Neural cell (in vitro differentiated cells): ENCODE data around the gene QSOX1. TPM values are rescaled to one million over a fixed set of nuclear protein-coding genes. Genes with fewer than 3 reads are reported as not detected.
A peak's percentile ranks its signal among the peaks of the same experiment; 100 is the strongest.

ENCODE experiments used
- H2AFZ ChIP-seq: fragments of 200-600, 300-800 bp; sonication (generic), shearing (Covaris generic); 2 replicates; pipeline ENCODE4 v1.6.0; 2014; ENCODE audit warnings: low read depth, mild to moderate bottlenecking, antibody characterized with exemption, low read length, moderate library complexity
- H3F3A ChIP-seq: fragments of 200-600 bp; shearing (Covaris generic); 2 replicates; pipeline ENCODE4 v1.6.1; 2016; ENCODE audit warnings: mild to moderate bottlenecking, moderate library complexity, mixed read lengths, antibody characterized with exemption, low read length; ENCODE audit not compliant: insufficient read depth, poor library complexity, severe bottlenecking
- H3K27ac ChIP-seq: fragments of 200-600, 300-800 bp; sonication (generic), shearing (Covaris generic); 2 replicates; pipeline ENCODE4 v1.5.1; 2014; ENCODE audit warnings: mild to moderate bottlenecking, low read length, moderate library complexity
- H3K27me3 ChIP-seq: fragments of 300-800, 200-600 bp; sonication (generic), shearing (Covaris generic); 2 replicates; pipeline ENCODE4 v1.6.0; 2014; ENCODE audit warnings: mild to moderate bottlenecking, low read depth, low read length, moderate library complexity; ENCODE audit not compliant: insufficient read depth
- H3K36me3 ChIP-seq: fragments of 300-800, 200-600 bp; sonication (generic), shearing (Covaris generic); 2 replicates; pipeline ENCODE4 v1.5.1; 2014; ENCODE audit warnings: mild to moderate bottlenecking, antibody characterized with exemption, low read length, moderate library complexity; ENCODE audit not compliant: insufficient read depth
- H3K4me2 ChIP-seq: fragments of 300-800, 200-600 bp; sonication (generic), shearing (Covaris generic); 2 replicates; pipeline ENCODE4 v1.6.0; 2014; ENCODE audit warnings: mild to moderate bottlenecking, low read length
- H3K4me3 ChIP-seq: fragments of 300-800, 200-600 bp; sonication (generic), shearing (Covaris generic); 2 replicates; pipeline ENCODE4 v1.5.1; 2014; ENCODE audit warnings: mild to moderate bottlenecking, low read length, moderate library complexity
- H3K79me2 ChIP-seq: fragments of 200-600 bp; shearing (Covaris generic); replicated peaks from 2 replicates; pipeline ENCODE4 v1.6.0; 2014; ENCODE audit warnings: mild to moderate bottlenecking, low read length, moderate library complexity; ENCODE audit not compliant: insufficient read depth
- H3K9ac ChIP-seq: fragments of 300-800, 200-600 bp; sonication (generic), shearing (Covaris generic); 2 replicates; pipeline ENCODE4 v1.6.1; 2016; ENCODE audit warnings: mild to moderate bottlenecking, low read length, mixed read lengths
- H3K9me2 ChIP-seq: fragments of 200-600 bp; shearing (Covaris generic); 2 replicates; pipeline ENCODE4 v1.6.1; 2016; ENCODE audit warnings: mild to moderate bottlenecking, low read length, mixed read lengths; ENCODE audit not compliant: insufficient read depth
- H3K9me3 ChIP-seq: fragments of 200-600, 300-800 bp; sonication (generic), shearing (Covaris generic); 2 replicates; pipeline ENCODE4 v1.6.1; 2016; ENCODE audit warnings: mild to moderate bottlenecking, mixed run types, low read length, moderate library complexity, mixed read lengths
- H4K20me1 ChIP-seq: fragments of 200-600 bp; shearing (Covaris generic); 2 replicates; pipeline ENCODE4 v1.6.1; 2016; ENCODE audit warnings: mild to moderate bottlenecking, mixed run types; ENCODE audit not compliant: insufficient read depth
- EP300 ChIP-seq: fragments of 450-650 bp; conservative IDR thresholded peaks from 2 replicates; pipeline ENCODE4 v1.6.1; 2014; ENCODE audit warnings: antibody characterized with exemption, mild to moderate bottlenecking, moderate library complexity; ENCODE audit not compliant: poor library complexity, severe bottlenecking
- EZH2 ChIP-seq: fragments of 200-600, 300-800 bp; shearing (Covaris generic), sonication (generic); IDR thresholded peaks from 2 replicates; pipeline ENCODE4 v1.6.1; 2014; ENCODE audit warnings: antibody characterized with exemption, low read length, borderline replicate concordance, mild to moderate bottlenecking; ENCODE audit not compliant: insufficient read depth, poor library complexity, severe bottlenecking
- MXI1 ChIP-seq: fragments of 450-650 bp; conservative IDR thresholded peaks from 2 replicates; pipeline ENCODE4 v1.6.1; 2014; ENCODE audit warnings: antibody characterized with exemption, mild to moderate bottlenecking; ENCODE audit not compliant: poor library complexity, severe bottlenecking
- POLR2AphosphoS5 ChIP-seq: IDR thresholded peaks from 2 replicates; pipeline ENCODE4 v1.6.1; 2012
- RAD21 ChIP-seq: fragments of 450-650 bp; conservative IDR thresholded peaks from 2 replicates; pipeline ENCODE4 v1.6.1; 2014; ENCODE audit warnings: antibody characterized with exemption, mild to moderate bottlenecking, moderate library complexity
- SMC3 ChIP-seq: fragments of 450-650 bp; conservative IDR thresholded peaks from 2 replicates; pipeline ENCODE4 v1.6.1; 2014; ENCODE audit warnings: antibody characterized with exemption, mild to moderate bottlenecking, moderate library complexity; ENCODE audit not compliant: poor library complexity
- TAF1 ChIP-seq: IDR thresholded peaks from 2 replicates; pipeline ENCODE4 v1.6.1; 2012; ENCODE audit warnings: low read depth
- polyA plus RNA-seq: library from polyadenylated mRNA; depleted of rRNA; stranded (reverse); fragments of >200 nt; gene quantifications from 2 replicates; pipeline ENCODE4 v1.2.3, GENCODE V29; 2014
- TF ChIP-seq, protein P1 (sequence below): fragments of 450-650 bp; IDR thresholded peaks from 2 replicates; pipeline ENCODE4 v1.5.1; 2014; ENCODE audit warnings: antibody characterized with exemption, mild to moderate bottlenecking, moderate library complexity; ENCODE audit not compliant: poor library complexity, severe bottlenecking
- TF ChIP-seq, protein P2 (sequence below): IDR thresholded peaks from 2 replicates; pipeline ENCODE4 v1.6.1; 2012; ENCODE audit warnings: borderline replicate concordance

The QSOX1 gene
- polyA plus RNA-seq, 1 donor from 2014 or later: 49.8 TPM

DNA sequence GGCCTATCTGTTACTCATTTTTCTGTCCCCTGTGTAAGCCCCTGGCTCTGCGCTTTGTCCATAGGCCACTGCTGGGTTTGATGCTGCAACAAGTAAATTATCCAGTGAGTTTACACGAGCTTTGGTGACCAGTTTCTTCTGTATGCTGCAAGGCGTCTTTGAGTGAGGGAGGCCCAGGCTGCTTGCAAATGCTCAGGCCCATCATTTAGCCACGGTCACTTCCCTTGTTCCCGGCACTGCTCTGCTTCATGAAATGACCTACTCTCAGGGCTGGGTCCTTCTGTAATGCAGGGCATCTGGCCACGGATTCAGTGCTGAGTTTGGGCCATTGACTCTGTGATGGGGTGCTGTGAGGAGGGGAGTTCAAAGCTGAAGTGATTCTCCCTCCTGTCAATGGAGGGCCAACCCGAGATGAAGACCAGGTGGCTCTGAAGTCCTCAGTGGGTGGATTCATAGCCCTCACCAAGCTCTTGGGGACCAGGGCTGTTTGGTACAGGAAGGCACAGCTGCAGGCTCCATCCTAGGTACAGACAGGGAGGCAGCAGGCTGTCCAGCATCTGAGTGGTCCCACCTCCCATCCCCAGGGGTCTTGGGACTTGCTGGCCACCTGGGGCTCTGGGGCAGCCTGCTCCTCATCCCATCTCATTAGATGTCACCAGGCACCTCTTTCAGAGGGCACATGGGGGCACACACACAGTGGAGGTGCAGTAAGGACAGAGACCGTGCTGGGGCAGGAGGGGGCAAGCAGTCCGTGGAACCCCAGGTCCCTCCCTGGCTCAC, 97.0 kb downstream of the QSOX1 start:
- H3F3A ChIP-seq: no peaks in the 10 kb centered on the region
- H3K9me3 ChIP-seq: no peaks in the 10 kb centered on the region
- no peak for TF ChIP-seq EP300
- no peak for TF ChIP-seq SMC3
- TF ChIP-seq POLR2AphosphoS5: no peak
- no peak for TF ChIP-seq MXI1
- no peak for TF ChIP-seq TAF1
- no peak for TF ChIP-seq RAD21
- TF ChIP-seq EZH2: no peak
- no peak overlapping the region for H3K4me3 ChIP-seq
- no peaks in the 10 kb centered on the region for H3K36me3 ChIP-seq
- H3K27ac ChIP-seq: no peak overlapping the region
- no peak overlapping the region for H3K9ac ChIP-seq
- no peak overlapping the region for H2AFZ ChIP-seq
- no peaks in the 10 kb centered on the region for H3K27me3 ChIP-seq
- H3K9me2 ChIP-seq: no peaks in the 10 kb centered on the region
- no peak overlapping the region for H3K4me2 ChIP-seq
- H4K20me1 ChIP-seq: no peaks in the 10 kb centered on the region
- no peaks in the 10 kb centered on the region for H3K79me2 ChIP-seq

DNA sequence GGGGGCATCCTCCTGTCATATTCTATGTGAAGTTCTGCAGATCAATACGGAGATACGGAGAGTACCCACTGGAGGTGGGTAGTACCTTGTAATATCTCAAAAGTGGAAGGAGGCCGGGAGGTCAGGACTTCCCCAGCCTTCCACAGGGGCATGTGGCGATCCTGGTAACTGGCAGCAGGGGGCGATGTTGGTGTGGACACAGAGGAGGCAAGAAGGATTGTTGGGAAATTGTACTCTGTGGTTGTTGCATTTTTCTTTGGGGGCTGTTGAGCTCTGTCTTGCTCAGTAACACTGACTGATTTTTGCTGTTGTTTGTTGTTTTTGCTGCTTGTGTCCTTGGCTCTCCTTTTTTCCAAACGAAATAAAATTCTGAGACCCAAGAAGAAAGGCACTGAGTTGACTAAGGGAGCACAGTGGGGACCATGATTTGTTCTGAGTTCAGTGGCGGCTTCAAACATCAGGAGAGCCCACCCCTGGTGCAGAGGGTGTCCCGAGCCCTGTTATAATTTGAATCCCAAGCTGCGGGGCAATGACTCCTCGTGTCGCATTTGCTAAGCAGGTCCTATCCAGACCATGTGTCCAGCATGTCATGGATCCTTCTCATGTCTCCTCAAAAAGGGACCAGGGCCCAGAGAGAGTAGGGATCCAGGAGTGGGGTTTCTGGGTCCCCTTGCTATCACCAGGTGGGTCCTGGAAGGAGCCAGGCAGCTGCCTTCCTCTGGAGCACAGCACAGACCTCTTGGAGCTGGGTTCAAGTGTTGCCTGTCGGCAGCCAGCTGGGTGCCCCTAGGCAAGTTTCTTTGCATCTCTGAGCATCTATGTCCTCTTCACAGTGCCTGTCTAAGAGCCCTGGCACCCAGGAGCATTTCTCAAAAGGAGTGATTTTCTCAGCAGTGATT, 98.2 kb downstream of the QSOX1 start:
- TF ChIP-seq SMC3: peak; percentile 28
- TF ChIP-seq, protein P1, sequence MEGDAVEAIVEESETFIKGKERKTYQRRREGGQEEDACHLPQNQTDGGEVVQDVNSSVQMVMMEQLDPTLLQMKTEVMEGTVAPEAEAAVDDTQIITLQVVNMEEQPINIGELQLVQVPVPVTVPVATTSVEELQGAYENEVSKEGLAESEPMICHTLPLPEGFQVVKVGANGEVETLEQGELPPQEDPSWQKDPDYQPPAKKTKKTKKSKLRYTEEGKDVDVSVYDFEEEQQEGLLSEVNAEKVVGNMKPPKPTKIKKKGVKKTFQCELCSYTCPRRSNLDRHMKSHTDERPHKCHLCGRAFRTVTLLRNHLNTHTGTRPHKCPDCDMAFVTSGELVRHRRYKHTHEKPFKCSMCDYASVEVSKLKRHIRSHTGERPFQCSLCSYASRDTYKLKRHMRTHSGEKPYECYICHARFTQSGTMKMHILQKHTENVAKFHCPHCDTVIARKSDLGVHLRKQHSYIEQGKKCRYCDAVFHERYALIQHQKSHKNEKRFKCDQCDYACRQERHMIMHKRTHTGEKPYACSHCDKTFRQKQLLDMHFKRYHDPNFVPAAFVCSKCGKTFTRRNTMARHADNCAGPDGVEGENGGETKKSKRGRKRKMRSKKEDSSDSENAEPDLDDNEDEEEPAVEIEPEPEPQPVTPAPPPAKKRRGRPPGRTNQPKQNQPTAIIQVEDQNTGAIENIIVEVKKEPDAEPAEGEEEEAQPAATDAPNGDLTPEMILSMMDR: peak; percentile 44
- TF ChIP-seq MXI1: no peak
- TF ChIP-seq RAD21: peak; percentile 32
- no peak for TF ChIP-seq POLR2AphosphoS5
- TF ChIP-seq, protein P2, sequence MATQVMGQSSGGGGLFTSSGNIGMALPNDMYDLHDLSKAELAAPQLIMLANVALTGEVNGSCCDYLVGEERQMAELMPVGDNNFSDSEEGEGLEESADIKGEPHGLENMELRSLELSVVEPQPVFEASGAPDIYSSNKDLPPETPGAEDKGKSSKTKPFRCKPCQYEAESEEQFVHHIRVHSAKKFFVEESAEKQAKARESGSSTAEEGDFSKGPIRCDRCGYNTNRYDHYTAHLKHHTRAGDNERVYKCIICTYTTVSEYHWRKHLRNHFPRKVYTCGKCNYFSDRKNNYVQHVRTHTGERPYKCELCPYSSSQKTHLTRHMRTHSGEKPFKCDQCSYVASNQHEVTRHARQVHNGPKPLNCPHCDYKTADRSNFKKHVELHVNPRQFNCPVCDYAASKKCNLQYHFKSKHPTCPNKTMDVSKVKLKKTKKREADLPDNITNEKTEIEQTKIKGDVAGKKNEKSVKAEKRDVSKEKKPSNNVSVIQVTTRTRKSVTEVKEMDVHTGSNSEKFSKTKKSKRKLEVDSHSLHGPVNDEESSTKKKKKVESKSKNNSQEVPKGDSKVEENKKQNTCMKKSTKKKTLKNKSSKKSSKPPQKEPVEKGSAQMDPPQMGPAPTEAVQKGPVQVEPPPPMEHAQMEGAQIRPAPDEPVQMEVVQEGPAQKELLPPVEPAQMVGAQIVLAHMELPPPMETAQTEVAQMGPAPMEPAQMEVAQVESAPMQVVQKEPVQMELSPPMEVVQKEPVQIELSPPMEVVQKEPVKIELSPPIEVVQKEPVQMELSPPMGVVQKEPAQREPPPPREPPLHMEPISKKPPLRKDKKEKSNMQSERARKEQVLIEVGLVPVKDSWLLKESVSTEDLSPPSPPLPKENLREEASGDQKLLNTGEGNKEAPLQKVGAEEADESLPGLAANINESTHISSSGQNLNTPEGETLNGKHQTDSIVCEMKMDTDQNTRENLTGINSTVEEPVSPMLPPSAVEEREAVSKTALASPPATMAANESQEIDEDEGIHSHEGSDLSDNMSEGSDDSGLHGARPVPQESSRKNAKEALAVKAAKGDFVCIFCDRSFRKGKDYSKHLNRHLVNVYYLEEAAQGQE: no peak
- no peak for TF ChIP-seq TAF1
- no peak for TF ChIP-seq EZH2
- TF ChIP-seq EP300: no peak
- H3K27me3 ChIP-seq: no peaks in the 10 kb centered on the region
- no peak overlapping the region for H3K9ac ChIP-seq
- no peaks in the 10 kb centered on the region for H4K20me1 ChIP-seq
- no peaks in the 10 kb centered on the region for H3K9me2 ChIP-seq
- no peak overlapping the region for H3K4me2 ChIP-seq
- no peak overlapping the region for H3K27ac ChIP-seq
- no peaks in the 10 kb centered on the region for H3K36me3 ChIP-seq
- H3K79me2 ChIP-seq: no peaks in the 10 kb centered on the region
- H3K4me3 ChIP-seq: no peak overlapping the region
- H3F3A ChIP-seq: no peaks in the 10 kb centered on the region
- no peak overlapping the region for H2AFZ ChIP-seq
- no peaks in the 10 kb centered on the region for H3K9me3 ChIP-seq

Other genes with a start within 250 kb of the QSOX1 start
- gene CEP350, start 200.1 kb upstream of the QSOX1 start, polyA plus RNA-seq: 28.1 and 31.9 TPM in 2 replicates
- gene LHX4, start 75.4 kb downstream of the QSOX1 start, polyA plus RNA-seq: not detected in 2 replicates